SH-SY5Y (cell line): Measurements from ENCODE around the gene INSC.

ENCODE experiments used
- GATA2 ChIP-seq: IDR thresholded peaks from 2 replicates; pipeline ENCODE4 v1.6.1; 2011; ENCODE audit warnings: mild to moderate bottlenecking, low read depth, low read length
- GATA3 ChIP-seq: IDR thresholded peaks from 2 replicates; pipeline ENCODE4 v1.6.1; 2011; ENCODE audit warnings: low read depth, mild to moderate bottlenecking, low read length, moderate library complexity

DNA sequence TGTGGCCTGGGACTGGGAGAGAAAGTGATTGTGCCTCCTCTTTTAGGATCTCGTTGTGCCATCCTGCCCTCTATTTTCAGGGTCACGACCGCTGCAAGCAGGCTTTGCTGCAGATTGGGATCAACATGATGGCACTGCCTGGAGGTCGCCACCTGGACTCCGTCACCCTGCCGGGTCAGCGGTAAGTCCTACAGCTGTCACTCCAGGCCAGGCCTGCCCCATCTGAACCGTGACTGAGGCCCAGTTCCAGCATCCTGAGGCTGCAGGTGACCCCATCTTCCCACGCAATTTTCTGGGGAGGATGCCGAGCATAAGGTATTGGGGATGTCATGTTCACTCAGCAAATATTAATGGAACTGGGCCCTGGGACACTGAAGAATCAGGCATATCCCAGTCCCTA, 34.3 kb downstream of the INSC start:
- TF ChIP-seq GATA2 (no peak), GATA3 (no peak)
